Right atrium auricular region (tissue), 2 donors: ENCODE measurements around the gene DOLK. TPM values are rescaled to one million over a fixed set of nuclear protein-coding genes. Genes with fewer than 3 reads are reported as not detected.
A peak's percentile ranks its signal among the peaks of the same experiment; 100 is the strongest.
"Not testable (repeated sequence)": the region's sequence is repeated elsewhere in the genome, so short reads cannot be mapped to it uniquely, and the experiment has no call there.

Source experiments
- DNase-seq: peaks from one replicate; pipeline ENCODE4 v3.0.0-alpha.2; 2019; ENCODE audit warnings: low spot score
- H3K27ac ChIP-seq, 2 donors: fragments of 200-600 bp; sonication (generic); 1 replicate in 1 of 2; 2 replicates in 1 of 2; pipeline ENCODE4 v1.5.1; 2016 to 2019
- H3K27me3 ChIP-seq, 2 donors: fragments of 200-600 bp; sonication (generic); one replicate each; pipeline versions ENCODE4 v1.5.1 to v1.6.0; 2017 to 2019
- H3K36me3 ChIP-seq: fragments of 200-600 bp; sonication (generic); one replicate; pipeline ENCODE4 v1.5.1; 2016
- H3K4me1 ChIP-seq, 2 donors: fragments of 200-600 bp; sonication (generic); one replicate each; pipeline versions ENCODE4 v1.5.1 to v1.6.0; 2017 to 2019
- H3K4me3 ChIP-seq, 2 donors: fragments of 200-600 bp; sonication (generic); 1 replicate in 1 of 2; 2 replicates in 1 of 2; pipeline ENCODE4 v1.5.1; 2017 to 2019; ENCODE audit warnings: mild to moderate bottlenecking in 1 of 2, moderate library complexity in 1 of 2
- H3K9me3 ChIP-seq, 2 donors: fragments of 200-600 bp; sonication (generic); one replicate each; pipeline ENCODE4 v1.5.1; 2019
- CTCF ChIP-seq, 2 donors: fragments of 200-600 bp; sonication (generic); IDR thresholded peaks; one replicate each; pipeline ENCODE4 v1.5.1; 2019; ENCODE audit warnings: antibody characterized with exemption in 2 of 2
- total RNA-seq, 2 donors: library from RNA; depleted of rRNA; stranded (reverse); fragments of >200 nt; gene quantifications; one replicate each; pipeline ENCODE4 v1.1.0, GENCODE V29; 2016

Gene DOLK
- total RNA-seq, 2 donors from 2014 or later: 13.9 to 14.4 TPM

- peak overlapping the region; percentile 94 to 96 for H3K27ac ChIP-seq
- H3K4me3 ChIP-seq: peak overlapping the region; percentile 74 to 95
- no peaks in the 10 kb centered on the region for H3K9me3 ChIP-seq
- H3K36me3 ChIP-seq: peaks cover 2% of the 10 kb centered on the region
- TF ChIP-seq CTCF (IDR thresholded peaks at IDR 0.05): no peak
- no peak for DNase-seq
- peaks cover 0 to 43% of the 10 kb centered on the region in 2 donors for H3K4me1 ChIP-seq
- H3K27me3 ChIP-seq: no peaks in the 10 kb centered on the region
Measured at GRCh38 chr9:128946571-128947276, 679 bp downstream of the DOLK start.

- no peak for DNase-seq
- Histone ChIP-seq H3K27ac (no peak overlapping the region), H3K4me3 (no peak overlapping the region), H3K27me3 (no peaks in the 10 kb centered on the region), H3K4me1 (peaks cover 0 to 51% of the 10 kb centered on the region in 2 donors), H3K9me3 (no peaks in the 10 kb centered on the region), H3K36me3 (peaks cover 7% of the 10 kb centered on the region)
- no peak for TF ChIP-seq CTCF (IDR thresholded peaks at IDR 0.05)
Measured at GRCh38 chr9:128945798-128946501, 1.5 kb downstream of the DOLK start.

GRCh38 chr9:128944966-128945365, 2.4 kb downstream of the DOLK start:
- DNase-seq, H3K9me3 ChIP-seq, H3K27ac ChIP-seq, H3K27me3 ChIP-seq, H3K36me3 ChIP-seq, H3K4me3 ChIP-seq: not testable (repeated sequence)
- H3K4me1 ChIP-seq: peaks cover 0 to 59% of the 10 kb centered on the region in 2 donors

- no peaks in the 10 kb centered on the region for H3K27me3 ChIP-seq
- DNase-seq: no peak
- H3K27ac ChIP-seq: no peak overlapping the region
- no peak overlapping the region for H3K4me3 ChIP-seq
- peaks cover 7% of the 10 kb centered on the region for H3K36me3 ChIP-seq
- H3K9me3 ChIP-seq: no peaks in the 10 kb centered on the region
- TF ChIP-seq CTCF (IDR thresholded peaks at IDR 0.05): no peak
- H3K4me1 ChIP-seq: peaks cover 0 to 59% of the 10 kb centered on the region in 2 donors
Measured at GRCh38 chr9:128943832-128944620, 3.4 kb downstream of the DOLK start.

- Histone ChIP-seq H3K9me3 (no peaks in the 10 kb centered on the region), H3K27me3 (no peaks in the 10 kb centered on the region), H3K4me1 (peaks cover 0 to 40% of the 10 kb centered on the region in 2 donors), H3K36me3 (peaks cover 7% of the 10 kb centered on the region), H3K4me3 (no peak overlapping the region), H3K27ac (peak overlapping the region in 1 of 2 donors; percentile 26)
- no peak for TF ChIP-seq CTCF (IDR thresholded peaks at IDR 0.05)
- DNase-seq: no peak
Measured at GRCh38 chr9:128940946-128941755, 6.3 kb downstream of the DOLK start.
